ENCODE data around the gene SH2D2A.

The SH2D2A gene
- long read RNA-seq, partial matches to known transcripts = 2 of 2 reads
- long read RNA-seq, other reads (novel, unspliced or antisense) = 0 of 2 reads

GRCh38 chr1:156816561-156817328, at the start of gene SH2D2A:
TSS of gene SH2D2A (minus strand) at chr1:156816848. CDS start at chr1:156816708, 140 bp downstream.
- Histone ChIP-seq H3K27me3 (ENCODE audit: insufficient read depth, poor library complexity, severe bottlenecking) (peaks cover 5% of the 10 kb centered on the region), H3K4me3 (replicated peaks; ENCODE audit: insufficient read depth, low read length) (no peak within 1 kb of the TSS), H3K27ac (replicated peaks) (no peak within 1 kb of the TSS)
- TF ChIP-seq, protein P1, sequence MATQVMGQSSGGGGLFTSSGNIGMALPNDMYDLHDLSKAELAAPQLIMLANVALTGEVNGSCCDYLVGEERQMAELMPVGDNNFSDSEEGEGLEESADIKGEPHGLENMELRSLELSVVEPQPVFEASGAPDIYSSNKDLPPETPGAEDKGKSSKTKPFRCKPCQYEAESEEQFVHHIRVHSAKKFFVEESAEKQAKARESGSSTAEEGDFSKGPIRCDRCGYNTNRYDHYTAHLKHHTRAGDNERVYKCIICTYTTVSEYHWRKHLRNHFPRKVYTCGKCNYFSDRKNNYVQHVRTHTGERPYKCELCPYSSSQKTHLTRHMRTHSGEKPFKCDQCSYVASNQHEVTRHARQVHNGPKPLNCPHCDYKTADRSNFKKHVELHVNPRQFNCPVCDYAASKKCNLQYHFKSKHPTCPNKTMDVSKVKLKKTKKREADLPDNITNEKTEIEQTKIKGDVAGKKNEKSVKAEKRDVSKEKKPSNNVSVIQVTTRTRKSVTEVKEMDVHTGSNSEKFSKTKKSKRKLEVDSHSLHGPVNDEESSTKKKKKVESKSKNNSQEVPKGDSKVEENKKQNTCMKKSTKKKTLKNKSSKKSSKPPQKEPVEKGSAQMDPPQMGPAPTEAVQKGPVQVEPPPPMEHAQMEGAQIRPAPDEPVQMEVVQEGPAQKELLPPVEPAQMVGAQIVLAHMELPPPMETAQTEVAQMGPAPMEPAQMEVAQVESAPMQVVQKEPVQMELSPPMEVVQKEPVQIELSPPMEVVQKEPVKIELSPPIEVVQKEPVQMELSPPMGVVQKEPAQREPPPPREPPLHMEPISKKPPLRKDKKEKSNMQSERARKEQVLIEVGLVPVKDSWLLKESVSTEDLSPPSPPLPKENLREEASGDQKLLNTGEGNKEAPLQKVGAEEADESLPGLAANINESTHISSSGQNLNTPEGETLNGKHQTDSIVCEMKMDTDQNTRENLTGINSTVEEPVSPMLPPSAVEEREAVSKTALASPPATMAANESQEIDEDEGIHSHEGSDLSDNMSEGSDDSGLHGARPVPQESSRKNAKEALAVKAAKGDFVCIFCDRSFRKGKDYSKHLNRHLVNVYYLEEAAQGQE (IDR thresholded peaks at IDR 0.05; ENCODE audit: insufficient replicate concordance, low read depth) = no peak
- peak; percentile 27; the same call in 1 of the 2 replicates for TF ChIP-seq GABPA (IDR thresholded peaks at IDR 0.05; ENCODE audit: low read depth)
- DNase-seq (ENCODE audit: low read depth in 1 of 2, low spot score in 1 of 2) = peak; percentile 47 to 48

GRCh38 chr1:156865865-156866248, 49.2 kb upstream of the SH2D2A start:
- TF ChIP-seq SPI1 (IDR thresholded peaks at IDR 0.05; ENCODE audit: borderline replicate concordance, low read depth) = no peak
- TF ChIP-seq, protein P1 (IDR thresholded peaks at IDR 0.05; ENCODE audit: insufficient replicate concordance, low read depth) = no peak
- TF ChIP-seq GABPA (IDR thresholded peaks at IDR 0.05; ENCODE audit: low read depth) = no peak
- no peak for TF ChIP-seq POLR2AphosphoS5 (IDR thresholded peaks at IDR 0.05; ENCODE audit: low read depth)
- no peak for TF ChIP-seq CTCF (IDR thresholded peaks at IDR 0.05; ENCODE audit: insufficient read depth, low read length)
- Histone ChIP-seq H3K4me3 (replicated peaks; ENCODE audit: insufficient read depth, low read length) (no peak overlapping the region), H3K27me3 (ENCODE audit: insufficient read depth, poor library complexity, severe bottlenecking) (peaks cover 33% of the 10 kb centered on the region), H3K27ac (replicated peaks) (no peak overlapping the region)
- DNase-seq (ENCODE audit: low read depth in 1 of 2, low spot score in 1 of 2) = no peak

DNA sequence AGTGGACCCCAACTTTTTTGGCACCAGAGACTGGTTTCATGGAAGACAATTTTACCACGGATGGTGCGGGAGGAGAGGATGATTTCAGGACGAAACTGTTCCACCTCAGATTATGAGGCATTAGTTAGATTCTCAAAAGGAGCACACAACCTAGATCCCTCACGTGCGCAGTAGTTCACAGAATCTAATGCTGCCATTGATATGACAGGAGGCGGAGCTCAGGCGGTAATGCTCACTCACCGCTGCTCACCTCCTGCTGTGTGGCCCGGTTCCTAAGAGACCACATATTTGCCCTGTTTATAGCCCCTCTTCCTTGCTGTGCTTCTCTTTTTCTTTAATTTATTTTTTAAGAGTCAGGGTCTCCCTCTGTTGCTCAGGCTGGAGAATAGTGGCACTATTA, 48.6 kb upstream of the SH2D2A start:
- no peak for DNase-seq (ENCODE audit: low read depth in 1 of 2, low spot score in 1 of 2)
- Histone ChIP-seq H3K27me3 (ENCODE audit: insufficient read depth, poor library complexity, severe bottlenecking) (peaks cover 36% of the 10 kb centered on the region), H3K27ac (replicated peaks) (no peak overlapping the region), H3K4me3 (replicated peaks; ENCODE audit: insufficient read depth, low read length) (no peak overlapping the region)
- TF ChIP-seq SPI1 (IDR thresholded peaks at IDR 0.05; ENCODE audit: borderline replicate concordance, low read depth) = no peak
- no peak for TF ChIP-seq GABPA (IDR thresholded peaks at IDR 0.05; ENCODE audit: low read depth)

DNA sequence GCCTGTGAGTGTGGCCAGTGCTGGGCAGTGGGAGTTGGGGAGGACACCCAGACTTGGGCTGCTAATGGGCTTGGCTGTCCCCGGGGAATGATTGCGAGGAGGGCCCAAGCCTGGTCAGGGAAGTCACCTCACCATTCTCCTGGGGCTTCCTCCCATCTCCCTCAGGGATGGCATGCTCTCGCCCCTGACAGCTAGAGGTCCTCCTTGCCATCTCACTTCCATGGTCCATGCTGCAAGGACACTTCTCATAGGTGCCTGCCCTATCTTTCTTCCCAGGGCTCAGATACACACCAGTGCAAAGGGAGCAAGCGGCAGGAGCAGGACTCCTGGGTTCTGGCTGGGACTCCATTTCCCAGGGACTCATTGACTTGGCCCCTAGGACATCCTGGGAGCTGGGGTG, 48.1 kb upstream of the SH2D2A start:
- Histone ChIP-seq H3K4me3 (replicated peaks; ENCODE audit: insufficient read depth, low read length) (no peak overlapping the region), H3K27me3 (ENCODE audit: insufficient read depth, poor library complexity, severe bottlenecking) (peaks cover 40% of the 10 kb centered on the region), H3K27ac (replicated peaks) (no peak overlapping the region)
- TF ChIP-seq SPI1 (IDR thresholded peaks at IDR 0.05; ENCODE audit: borderline replicate concordance, low read depth) (no peak), POLR2AphosphoS5 (IDR thresholded peaks at IDR 0.05; ENCODE audit: low read depth) (no peak), GABPA (IDR thresholded peaks at IDR 0.05; ENCODE audit: low read depth) (no peak), CTCF (IDR thresholded peaks at IDR 0.05; ENCODE audit: insufficient read depth, low read length) (no peak)
- TF ChIP-seq, protein P1 (IDR thresholded peaks at IDR 0.05; ENCODE audit: insufficient replicate concordance, low read depth) = no peak
- no peak for DNase-seq (ENCODE audit: low read depth in 1 of 2, low spot score in 1 of 2)
